ENCODE results near the gene MAGEA8.
"Not testable (repeated sequence)": the region's sequence is repeated elsewhere in the genome, so short reads cannot be mapped to it uniquely, and the experiment has no call there.

MAGEA8 gene

GRCh38 chrX:149903889-149904748, 23.1 kb downstream of the MAGEA8 start:
- DNase-seq (ENCODE audit: low read depth) = no peak

- no peak for DNase-seq (ENCODE audit: low read depth)
Observed at GRCh38 chrX:149908308-149908707, 27.3 kb downstream of the MAGEA8 start.

- no peak for DNase-seq (ENCODE audit: low read depth)
Observed at GRCh38 chrX:149908727-149909126, 27.7 kb downstream of the MAGEA8 start.

- no peak for DNase-seq (ENCODE audit: low read depth)
Observed at GRCh38 chrX:149909324-149910177, 28.6 kb downstream of the MAGEA8 start.

GRCh38 chrX:149910178-149910695, 29.3 kb downstream of the MAGEA8 start:
- no peak for DNase-seq (ENCODE audit: low read depth)

- DNase-seq (ENCODE audit: low read depth) = no peak
Observed at GRCh38 chrX:149916745-149917392, 35.9 kb downstream of the MAGEA8 start.

- DNase-seq (ENCODE audit: low read depth) = not testable (repeated sequence)
Observed at GRCh38 chrX:149923836-149924235, 42.9 kb downstream of the MAGEA8 start.

- not testable (repeated sequence) for DNase-seq (ENCODE audit: low read depth)
Observed at GRCh38 chrX:149924434-149924833, 43.5 kb downstream of the MAGEA8 start.

GRCh38 chrX:149927245-149927963, 46.4 kb downstream of the MAGEA8 start:
- DNase-seq (ENCODE audit: low read depth) = not testable (repeated sequence)

- not testable (repeated sequence) for DNase-seq (ENCODE audit: low read depth)
Observed at GRCh38 chrX:149927964-149928258, 46.9 kb downstream of the MAGEA8 start.

- not testable (repeated sequence) for DNase-seq (ENCODE audit: low read depth)
Observed at GRCh38 chrX:149928635-149929034, 47.7 kb downstream of the MAGEA8 start.

- not testable (repeated sequence) for DNase-seq (ENCODE audit: low read depth)
Observed at GRCh38 chrX:149929400-149929799, 48.4 kb downstream of the MAGEA8 start, which contains the start of gene HSFX4. TSS of gene HSFX4 (plus strand) at chrX:149929573. CDS start at chrX:149929645, 72 bp downstream.

GRCh38 chrX:149931355-149931754, 50.4 kb downstream of the MAGEA8 start:
- DNase-seq (ENCODE audit: low read depth) = not testable (repeated sequence)

GRCh38 chrX:149932150-149932549, 51.2 kb downstream of the MAGEA8 start:
- DNase-seq (ENCODE audit: low read depth) = not testable (repeated sequence)

GRCh38 chrX:149932970-149933369, 52.0 kb downstream of the MAGEA8 start:
- not testable (repeated sequence) for DNase-seq (ENCODE audit: low read depth)

- not testable (repeated sequence) for DNase-seq (ENCODE audit: low read depth)
Observed at GRCh38 chrX:149933547-149933946, 52.6 kb downstream of the MAGEA8 start.

Measured in fibroblast of gingiva (primary cell).